Kidney (tissue), 22 donors: Measurements from ENCODE around the gene CCDC107. TPM values are rescaled to one million over a fixed set of nuclear protein-coding genes. Genes with fewer than 3 reads are reported as not detected.
A peak's percentile ranks its signal among the peaks of the same experiment; 100 is the strongest.

Experiments used
- DNase-seq, 5 donors: peaks; one replicate each; pipeline ENCODE4 v3.0.0-alpha.2; 2013 to 2020
- FAIRE-seq: peaks from 2 replicates; lab custom pipeline; 2012; peaks lifted over from hg19 to GRCh38; lab: Jason Lieb, UNC
- H3K27ac ChIP-seq, 2 donors: one replicate each; pipeline ENCODE4 v1.7.0; 2013; ENCODE audit warnings: low read depth in 2 of 2, low read length in 2 of 2, inconsistent platforms in 1 of 2
- H3K27me3 ChIP-seq: one replicate; pipeline ENCODE4 v1.7.1; 2013; ENCODE audit warnings: low read length, inconsistent platforms; ENCODE audit not compliant: control insufficient read depth, insufficient read depth
- H3K36me3 ChIP-seq, 3 donors: one replicate each; pipeline versions ENCODE4 v1.7.0 to v1.7.1; 2013; ENCODE audit warnings: low read length in 3 of 3, control low read depth in 1 of 3, inconsistent platforms in 1 of 3; ENCODE audit not compliant: insufficient read depth in 3 of 3, control insufficient read depth in 2 of 3
- H3K4me1 ChIP-seq, 3 donors: one replicate each; pipeline versions ENCODE4 v1.7.0 to v1.7.1; 2013; ENCODE audit warnings: low read length in 3 of 3, inconsistent platforms in 1 of 3, low read depth in 1 of 3; ENCODE audit not compliant: control insufficient read depth in 2 of 3, insufficient read depth in 2 of 3
- H3K4me3 ChIP-seq, 3 donors: one replicate each; pipeline versions ENCODE4 v1.7.0 to v1.8.1; 2013; ENCODE audit warnings: low read length in 3 of 3, control low read depth in 1 of 3, inconsistent platforms in 1 of 3
- H3K9ac ChIP-seq, 3 donors: one replicate each; pipeline versions ENCODE4 v1.7.0 to v1.7.1; 2013; ENCODE audit warnings: low read length in 3 of 3, control low read depth in 1 of 3, inconsistent platforms in 1 of 3
- H3K9me3 ChIP-seq, 3 donors: one replicate each; pipeline versions ENCODE4 v1.7.0 to v1.7.1; 2013; ENCODE audit warnings: low read length in 3 of 3, control low read depth in 1 of 3, inconsistent platforms in 1 of 3; ENCODE audit not compliant: control insufficient read depth in 2 of 3, insufficient read depth in 1 of 3
- CTCF ChIP-seq: IDR thresholded peaks from 3 replicates; pipeline ENCODE4 v1.5.1; 2012; ENCODE audit warnings: mild to moderate bottlenecking, moderate library complexity, borderline replicate concordance; ENCODE audit not compliant: insufficient read depth; ENCODE audit errors: extremely low read depth
- intact Hi-C: fragments of 100-400 bp; cut with DNase I; formaldehyde crosslinking; loops from one replicate; pipeline ENCODE4 v1.11.1; 2022
- long read RNA-seq, 10 donors: library from polyadenylated mRNA in 1 of 10; unstranded in 1 of 10; transcript quantifications; one replicate each; pipeline ENCODE4 v2.0.0 and lab custom pipeline, GENCODE V29; 2021 to 2026
- polyA plus RNA-seq: library from polyadenylated mRNA; stranded (reverse); fragments of 350-450 nt; fragmentation: Illumina TruSeq; extraction: RNeasy Lipid Tissue Mini Kit (QIAGEN cat#74804); gene quantifications from one replicate; pipeline ENCODE4 v1.2.3, GENCODE V29; 2014; ENCODE audit warnings: low read depth, low replicate concordance; ENCODE audit not compliant: insufficient read depth
- total RNA-seq: library from RNA; stranded (reverse); fragmentation: NEBNext Ultra II Directional; extraction: Animal tissue kit (Norgen Biotek cat#: 25700); gene quantifications from one replicate; pipeline ENCODE4 v1.2.1, GENCODE V29; 2021
- donor health status: control.
- donor health status: control.
- donor health status: control.
- donor health status: control.
- donor health status: control.
- donor health status: DM: yes; HTN: yes; CAD: no.
- donor health status: Normal renal cell carcinoma (clear cell type).

The CCDC107 gene
- total RNA-seq, result 26.8 TPM
- polyA plus RNA-seq, result 52.3 TPM
- long read RNA-seq, donor 1, transcript CCDC107-202 (4 exons, 1,016 nt), result major isoform, 5 of 9 reads
- long read RNA-seq, donor 1, partial matches to known transcripts, result 0 of 9 reads
- long read RNA-seq, donor 1, other reads (novel, unspliced or antisense), result 0 of 9 reads
- long read RNA-seq, donor 2, transcript CCDC107-206 (5 exons, 1,242 nt), result major isoform, 7 of 26 reads
- long read RNA-seq, donor 2, partial matches to known transcripts, result 13 of 26 reads
- long read RNA-seq, donor 2, other reads (novel, unspliced or antisense), result 0 of 26 reads
- long read RNA-seq, donor 3, transcript CCDC107-206 (5 exons, 1,242 nt), result major isoform, 8 of 18 reads
- long read RNA-seq, donor 3, transcript CCDC107-202 (4 exons, 1,016 nt), result minor isoform, 5 of 18 reads
- long read RNA-seq, donor 3, transcript CCDC107-204 (6 exons, 1,173 nt), result minor isoform, 5 of 18 reads
- long read RNA-seq, donor 3, partial matches to known transcripts, result 0 of 18 reads
- long read RNA-seq, donor 3, other reads (novel, unspliced or antisense), result 0 of 18 reads
- long read RNA-seq, donor 4, transcript CCDC107-206 (5 exons, 1,242 nt), result minor isoform, 5 of 13 reads
- long read RNA-seq, donor 4, transcript CCDC107-204 (6 exons, 1,173 nt), result major isoform, 7 of 13 reads
- long read RNA-seq, donor 4, partial matches to known transcripts, result 0 of 13 reads
- long read RNA-seq, donor 4, other reads (novel, unspliced or antisense), result 0 of 13 reads
- long read RNA-seq, donor 5, result 0 reads
- long read RNA-seq, donor 6, transcript CCDC107-206 (5 exons, 1,242 nt), result major isoform, 5 of 11 reads
- long read RNA-seq, donor 6, partial matches to known transcripts, result 0 of 11 reads
- long read RNA-seq, donor 6, other reads (novel, unspliced or antisense), result 0 of 11 reads
- long read RNA-seq, donor 7, transcript CCDC107-206 (5 exons, 1,242 nt), result major isoform, 11 of 49 reads
- long read RNA-seq, donor 7, transcript CCDC107-204 (6 exons, 1,173 nt), result minor isoform, 9 of 49 reads
- long read RNA-seq, donor 7, transcript CCDC107-202 (4 exons, 1,016 nt), result minor isoform, 8 of 49 reads
- long read RNA-seq, donor 7, partial matches to known transcripts, result 0 of 49 reads
- long read RNA-seq, donor 7, other reads (novel, unspliced or antisense), result 20 of 49 reads
- long read RNA-seq, donor 8, transcript CCDC107-204 (6 exons, 1,173 nt), result major isoform, 8 of 18 reads
- long read RNA-seq, donor 8, transcript CCDC107-206 (5 exons, 1,242 nt), result minor isoform, 7 of 18 reads
- long read RNA-seq, donor 8, partial matches to known transcripts, result 0 of 18 reads
- long read RNA-seq, donor 8, other reads (novel, unspliced or antisense), result 0 of 18 reads
- long read RNA-seq, donor 9, transcript CCDC107-206 (5 exons, 1,242 nt), result major isoform, 5 of 10 reads
- long read RNA-seq, donor 9, transcript CCDC107-202 (4 exons, 1,016 nt), result major isoform, 5 of 10 reads
- long read RNA-seq, donor 9, partial matches to known transcripts, result 0 of 10 reads
- long read RNA-seq, donor 9, other reads (novel, unspliced or antisense), result 0 of 10 reads
- long read RNA-seq, donor 10, transcript CCDC107-206 (5 exons, 1,242 nt), result major isoform, 8 of 19 reads
- long read RNA-seq, donor 10, partial matches to known transcripts, result 5 of 19 reads
- long read RNA-seq, donor 10, other reads (novel, unspliced or antisense), result 0 of 19 reads

DNA sequence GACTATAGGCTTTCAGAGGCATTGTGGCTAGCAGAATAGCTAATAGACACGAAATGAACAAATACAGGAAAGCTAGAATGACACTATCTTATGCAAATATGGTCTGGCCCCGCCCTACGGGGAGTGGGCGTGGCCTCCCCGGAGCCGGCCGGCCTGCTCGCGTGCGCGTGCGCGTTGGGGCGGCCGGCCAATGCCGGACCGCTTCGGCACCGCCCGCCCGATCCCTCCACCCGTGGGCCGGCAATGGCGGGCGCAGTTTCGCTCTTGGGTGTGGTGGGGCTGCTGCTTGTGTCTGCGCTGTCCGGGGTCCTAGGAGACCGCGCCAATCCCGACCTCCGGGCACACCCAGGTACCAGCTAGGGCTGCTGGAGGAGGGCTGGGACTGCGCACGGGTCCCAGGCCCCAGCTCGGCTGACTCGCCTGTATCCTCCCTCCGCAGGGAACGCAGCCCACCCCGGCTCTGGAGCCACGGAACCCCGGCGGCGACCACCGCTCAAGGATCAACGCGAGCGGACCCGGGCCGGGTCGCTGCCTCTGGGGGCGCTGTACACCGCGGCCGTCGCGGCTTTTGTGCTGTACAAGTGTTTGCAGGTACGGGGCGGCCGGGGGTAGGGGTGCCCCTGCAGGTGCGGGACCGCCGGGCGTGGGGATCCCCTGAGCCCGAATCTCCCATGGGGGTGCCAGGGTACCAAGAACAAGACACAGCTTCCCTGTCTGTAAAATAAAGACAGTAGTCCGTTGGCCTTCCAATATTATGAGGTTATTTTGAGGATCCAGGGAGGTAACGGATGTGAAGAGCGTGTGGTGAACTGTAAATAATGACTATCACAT lies at the start of gene CCDC107:
CCDC107 (plus strand) TSS at position 156 of the 831 bp plus-strand sequence; CDS start at position 244, 88 bp downstream.
- FAIRE-seq, result no peak

DNA sequence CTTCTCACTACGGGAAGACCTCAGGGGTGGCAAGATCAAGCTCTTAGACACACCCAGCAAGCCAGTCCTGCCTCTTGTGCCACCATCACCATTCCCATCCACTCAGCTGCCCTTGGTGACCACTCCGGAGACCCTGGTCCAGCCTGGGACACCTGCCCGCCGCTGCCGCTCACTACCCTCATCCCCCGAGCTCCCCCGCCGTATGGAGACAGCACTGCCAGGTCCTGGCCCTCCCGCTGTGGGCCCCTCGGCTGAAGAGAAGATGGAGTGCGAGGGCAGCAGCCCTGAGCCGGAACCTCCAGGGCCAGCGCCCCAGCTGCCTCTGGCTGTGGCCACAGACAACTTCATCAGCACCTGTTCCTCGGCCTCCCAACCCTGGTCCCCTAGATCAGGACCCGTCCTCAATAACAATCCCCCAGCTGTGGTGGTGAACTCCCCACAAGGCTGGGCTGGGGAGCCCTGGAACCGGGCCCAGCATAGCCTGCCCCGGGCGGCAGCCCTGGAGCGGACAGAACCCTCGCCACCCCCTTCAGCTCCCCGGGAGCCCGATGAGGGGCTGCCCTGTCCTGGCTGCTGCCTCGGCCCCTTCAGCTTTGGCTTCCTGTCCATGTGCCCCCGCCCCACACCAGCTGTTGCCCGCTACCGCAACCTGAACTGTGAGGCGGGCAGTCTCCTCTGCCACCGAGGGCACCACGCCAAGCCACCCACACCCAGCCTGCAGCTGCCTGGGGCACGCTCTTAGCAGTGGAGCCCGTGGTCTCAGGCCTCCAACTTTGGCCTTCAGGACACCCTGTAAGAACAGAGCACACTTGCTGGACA lies 48.9 kb upstream of the CCDC107 start:
- no peaks in the 10 kb centered on the region for H3K27me3 ChIP-seq
- peaks cover 0 to 10% (median 9%) of the 10 kb centered on the region in 3 donors for H3K4me1 ChIP-seq
- H3K4me3 ChIP-seq, result no peak overlapping the region
- peak in 1 of 5 donors; percentile 77 for DNase-seq
- no peak overlapping the region for H3K27ac ChIP-seq
- FAIRE-seq, result no peak
- peaks cover 0 to 12% (median 0%) of the 10 kb centered on the region in 3 donors for H3K36me3 ChIP-seq
- no peak for TF ChIP-seq CTCF
- no peak overlapping the region for H3K9ac ChIP-seq
- no peaks in the 10 kb centered on the region for H3K9me3 ChIP-seq
- intact Hi-C loops, result no loop called here

More for the DNA sequence above, at the start of gene CCDC107:
- Histone ChIP-seq H3K9ac (peak within 1 kb of the TSS; percentile 87 to 97 (median 94)), H3K27ac (peak within 1 kb of the TSS; percentile 99 to 100), H3K4me1 (peaks cover 0 to 10% (median 9%) of the 10 kb centered on the region in 3 donors), H3K36me3 (peaks cover 0 to 10% (median 3%) of the 10 kb centered on the region in 3 donors), H3K4me3 (peak within 1 kb of the TSS; percentile 73 to 91 (median 86)), H3K9me3 (no peaks in the 10 kb centered on the region), H3K27me3 (no peaks in the 10 kb centered on the region)
- TF ChIP-seq CTCF, result peak; percentile 63
- DNase-seq, result peak; percentile 92 to 97 (median 96)
- intact Hi-C loops, result no loop called here
